WI38 (cell line): Measurements from ENCODE around the gene ARID3B.

ENCODE experiments used
- H3K4me3 ChIP-seq: 2 replicates; pipeline ENCODE4 v1.5.1; 2011; ENCODE audit warnings: low read depth, mild to moderate bottlenecking, control low read depth, low read length
- TF ChIP-seq, protein P1 (sequence below): IDR thresholded peaks from 2 replicates; pipeline ENCODE4 v1.5.1; 2012; ENCODE audit warnings: low read depth, mild to moderate bottlenecking, control low read depth, low read length

ARID3B gene, protein sequence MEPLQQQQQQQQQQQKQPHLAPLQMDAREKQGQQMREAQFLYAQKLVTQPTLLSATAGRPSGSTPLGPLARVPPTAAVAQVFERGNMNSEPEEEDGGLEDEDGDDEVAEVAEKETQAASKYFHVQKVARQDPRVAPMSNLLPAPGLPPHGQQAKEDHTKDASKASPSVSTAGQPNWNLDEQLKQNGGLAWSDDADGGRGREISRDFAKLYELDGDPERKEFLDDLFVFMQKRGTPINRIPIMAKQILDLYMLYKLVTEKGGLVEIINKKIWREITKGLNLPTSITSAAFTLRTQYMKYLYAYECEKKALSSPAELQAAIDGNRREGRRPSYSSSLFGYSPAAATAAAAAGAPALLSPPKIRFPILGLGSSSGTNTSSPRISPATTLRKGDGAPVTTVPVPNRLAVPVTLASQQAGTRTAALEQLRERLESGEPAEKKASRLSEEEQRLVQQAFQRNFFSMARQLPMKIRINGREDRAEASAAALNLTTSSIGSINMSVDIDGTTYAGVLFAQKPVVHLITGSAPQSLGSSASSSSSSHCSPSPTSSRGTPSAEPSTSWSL

DNA sequence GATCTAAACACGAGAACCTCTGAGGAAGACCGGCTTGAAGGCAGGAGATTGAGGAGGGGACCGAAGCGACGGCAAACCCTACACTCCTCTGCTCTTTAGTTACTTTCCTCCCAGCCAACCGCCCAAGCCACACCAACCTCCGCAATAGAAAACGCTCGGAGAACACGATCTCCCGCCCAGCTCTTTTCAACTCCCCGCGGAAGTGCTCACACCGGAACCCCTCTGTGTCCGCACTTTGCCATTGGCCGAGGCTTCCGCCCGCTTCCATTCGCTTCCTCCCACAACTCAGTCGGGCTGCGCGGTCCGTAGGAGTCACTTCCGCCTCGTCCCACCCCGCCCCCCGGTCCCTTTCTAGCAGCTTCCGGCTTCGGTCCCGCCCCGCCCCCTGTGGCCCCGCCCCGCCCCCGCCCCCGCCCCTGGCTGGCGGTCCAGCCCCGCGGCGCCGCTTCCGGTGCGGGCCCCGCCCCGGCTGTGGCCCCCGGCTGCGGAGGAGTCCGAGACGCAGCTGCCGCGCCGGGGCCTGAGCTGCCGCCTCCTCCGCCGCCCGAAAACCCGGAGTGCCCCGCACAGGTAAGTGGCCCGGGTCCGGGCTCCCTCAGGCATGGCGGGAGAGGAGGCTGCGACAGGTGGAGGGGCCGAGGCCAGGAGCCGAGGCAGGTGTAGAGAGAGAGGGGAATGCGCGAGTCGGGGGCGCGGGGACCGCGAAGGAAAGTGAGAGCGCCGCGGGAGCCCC, at the start of gene ARID3B:
Gene ARID3B (plus strand): TSS at position 460 of the 733 bp plus-strand sequence. CDS start 2,717 bp downstream, outside the sequence.
- peak within 1 kb of the TSS; percentile 94 for H3K4me3 ChIP-seq
- TF ChIP-seq, protein P1, sequence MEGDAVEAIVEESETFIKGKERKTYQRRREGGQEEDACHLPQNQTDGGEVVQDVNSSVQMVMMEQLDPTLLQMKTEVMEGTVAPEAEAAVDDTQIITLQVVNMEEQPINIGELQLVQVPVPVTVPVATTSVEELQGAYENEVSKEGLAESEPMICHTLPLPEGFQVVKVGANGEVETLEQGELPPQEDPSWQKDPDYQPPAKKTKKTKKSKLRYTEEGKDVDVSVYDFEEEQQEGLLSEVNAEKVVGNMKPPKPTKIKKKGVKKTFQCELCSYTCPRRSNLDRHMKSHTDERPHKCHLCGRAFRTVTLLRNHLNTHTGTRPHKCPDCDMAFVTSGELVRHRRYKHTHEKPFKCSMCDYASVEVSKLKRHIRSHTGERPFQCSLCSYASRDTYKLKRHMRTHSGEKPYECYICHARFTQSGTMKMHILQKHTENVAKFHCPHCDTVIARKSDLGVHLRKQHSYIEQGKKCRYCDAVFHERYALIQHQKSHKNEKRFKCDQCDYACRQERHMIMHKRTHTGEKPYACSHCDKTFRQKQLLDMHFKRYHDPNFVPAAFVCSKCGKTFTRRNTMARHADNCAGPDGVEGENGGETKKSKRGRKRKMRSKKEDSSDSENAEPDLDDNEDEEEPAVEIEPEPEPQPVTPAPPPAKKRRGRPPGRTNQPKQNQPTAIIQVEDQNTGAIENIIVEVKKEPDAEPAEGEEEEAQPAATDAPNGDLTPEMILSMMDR = no peak

DNA sequence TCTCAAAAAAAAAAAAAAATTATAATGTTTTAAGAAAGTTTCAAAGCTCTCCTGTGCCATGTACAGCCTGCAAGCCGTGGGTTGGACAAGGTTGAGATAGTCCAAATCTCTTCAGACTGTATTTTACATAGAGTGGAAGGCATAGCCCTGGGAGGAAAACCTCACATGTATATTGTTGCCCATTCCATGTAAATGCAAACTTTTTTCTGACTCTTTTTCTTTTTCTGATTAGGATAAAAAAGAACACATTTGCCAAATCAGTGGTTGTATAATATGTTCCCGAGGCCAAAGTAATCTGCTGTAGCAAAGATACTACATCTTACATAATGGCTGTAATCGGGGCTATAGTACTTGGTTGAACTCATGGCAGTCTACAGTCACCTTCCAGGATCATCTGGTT, 44.4 kb upstream of the ARID3B start:
- TF ChIP-seq, protein P1 = no peak

DNA sequence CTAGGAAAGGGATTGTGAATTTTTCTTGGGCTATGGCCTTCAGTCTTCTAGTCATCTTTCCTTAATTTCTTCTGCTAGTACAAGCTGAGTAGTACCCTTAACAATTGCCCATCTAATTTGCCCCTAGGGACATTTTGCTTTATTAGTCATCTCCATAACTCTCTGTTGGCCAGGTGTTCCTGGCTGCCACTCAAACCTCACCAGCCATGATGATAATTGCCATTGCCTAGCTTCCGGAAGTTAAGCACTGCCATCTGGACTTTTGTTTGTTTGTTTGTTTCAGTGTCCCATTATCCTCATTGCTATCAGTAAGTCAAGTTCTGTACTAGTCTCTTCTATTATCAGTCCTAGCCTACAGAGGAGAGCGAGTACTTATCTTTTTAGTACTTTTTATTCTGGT, 43.4 kb upstream of the ARID3B start:
- H3K4me3 ChIP-seq = no peak overlapping the region
- TF ChIP-seq, protein P1 = no peak

More for the DNA sequence above, 44.4 kb upstream of the ARID3B start:
- H3K4me3 ChIP-seq = no peak overlapping the region

DNA sequence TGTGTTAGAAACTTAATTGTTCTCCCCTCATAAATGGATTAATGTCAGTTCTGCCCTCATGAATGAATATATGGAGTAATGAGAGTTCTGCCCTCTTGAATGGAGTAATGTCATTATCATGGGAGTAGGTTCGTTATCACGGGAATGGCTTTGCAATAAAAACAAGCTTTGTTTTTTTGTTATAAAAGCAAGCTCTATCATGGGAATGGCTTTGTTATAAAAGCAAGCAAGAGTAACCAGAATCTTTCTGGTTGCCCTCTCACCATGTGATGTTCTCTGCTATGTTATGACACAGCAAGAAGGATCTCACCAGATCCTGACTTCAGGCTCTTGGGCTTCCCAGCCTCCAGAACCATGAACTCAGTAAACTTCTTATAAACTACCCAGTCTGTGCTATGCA, 41.7 kb upstream of the ARID3B start:
- no peak overlapping the region for H3K4me3 ChIP-seq
- TF ChIP-seq, protein P1 = no peak

DNA sequence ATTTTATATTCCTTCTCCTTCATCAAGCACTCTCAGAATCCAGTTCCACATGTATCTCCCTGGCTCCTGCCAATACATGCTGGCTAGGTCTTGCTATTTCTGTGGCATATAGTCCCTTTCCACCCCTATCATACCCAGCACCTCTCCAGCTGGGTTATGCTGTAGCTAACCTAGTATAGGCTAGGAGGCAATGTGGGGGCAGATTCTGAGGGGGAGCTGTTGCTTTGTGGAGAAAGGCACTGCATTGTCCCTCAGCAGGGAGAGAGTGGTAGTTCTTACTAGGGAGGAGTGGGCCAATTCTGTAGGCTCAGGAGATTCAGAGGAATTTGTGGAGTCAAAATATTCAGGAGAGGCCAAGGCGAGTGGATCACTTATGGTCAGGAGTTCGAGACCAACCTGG, 40.6 kb upstream of the ARID3B start:
- H3K4me3 ChIP-seq = no peak overlapping the region
- TF ChIP-seq, protein P1 = no peak

DNA sequence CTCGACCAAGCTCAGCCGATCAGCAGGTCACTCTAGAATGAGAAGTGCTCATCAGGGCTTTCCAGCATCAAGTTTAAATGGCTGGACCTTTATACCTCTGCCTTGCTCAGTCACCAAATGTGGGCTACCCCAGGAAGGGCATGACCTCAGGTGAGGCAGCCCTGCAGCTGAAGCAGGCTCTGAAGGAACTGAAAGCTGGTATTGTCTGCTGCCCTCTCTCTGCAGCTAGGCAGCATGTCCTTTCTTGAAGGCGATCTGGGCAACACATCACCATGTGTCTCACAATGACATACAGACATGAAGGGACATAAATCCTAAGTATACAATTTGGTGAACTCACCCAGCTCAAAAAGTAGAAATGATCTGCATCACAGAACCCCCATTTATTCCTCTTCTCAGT, 38.7 kb upstream of the ARID3B start:
- no peak overlapping the region for H3K4me3 ChIP-seq
- TF ChIP-seq, protein P1 = no peak
